K562 (cell line): ENCODE measurements around the gene GRIK3. TPM values are rescaled to one million over a fixed set of nuclear protein-coding genes. Genes with fewer than 3 reads are reported as not detected.

Experiments
- ATAC-seq: fragments of 200-7000 bp; cut with Tn5 transposase; 3 replicates; pipeline ENCODE4 v1.9.1; 2020; ENCODE audit warnings: moderate library complexity
- BruUV-seq: library from RNA; stranded (reverse); fragments of 400-500 nt; replicated peaks from 2 replicates; lab custom pipeline; 2021; lab: Mats Ljungman, UMichigan
- CTCF ChIA-PET: fragments of 300-600 bp; formaldehyde crosslinking; extraction: SDS; loops from one replicate; lab custom pipeline; 2021; ENCODE audit warnings: low intra/inter-chr PET ratio; lab: Yijun Ruan, JAX
- POLR2A ChIA-PET: fragments of 300-600, 350-650 bp; sonication (Branson Sonifier 250); formaldehyde crosslinking; extraction: SDS; loops from one replicate; lab custom pipeline; 2021; ENCODE audit warnings: antibody characterized with exemption, inconsistent platforms; lab: Yijun Ruan, JAX
- DNase-seq, 4 experiments: peaks; one replicate each; pipeline versions ENCODE4 v3.0.0 to v3.0.0-alpha.2; 2011 to 2018; ENCODE audit warnings: low spot score in 3 of 4, mixed read lengths in 3 of 4; ENCODE audit errors: extremely low read depth in 1 of 4
- FAIRE-seq: peaks from 2 replicates; lab custom pipeline; 2011; peaks lifted over from hg19 to GRCh38; lab: Jason Lieb, UNC
- H2AFZ ChIP-seq: 2 replicates; pipeline ENCODE4 v1.6.0; 2011; ENCODE audit warnings: low read depth, low read length, control low read depth, inconsistent platforms
- H3K27ac ChIP-seq: fragments of 200-600 bp; 3 replicates; pipeline ENCODE4 v1.8.0; 2011; ENCODE audit warnings: low read depth, mild to moderate bottlenecking, control low read depth, inconsistent platforms, low read length, moderate library complexity, mixed read lengths; ENCODE audit errors: extremely low read depth
- H3K27me3 ChIP-seq, 2 experiments: fragments of 300-600 bp in 1 of 2; 2 replicates in 1 of 2; 3 replicates in 1 of 2; pipeline versions ENCODE4 v1.6.0 to v1.8.0; 2011; ENCODE audit warnings: inconsistent platforms in 2 of 2, low read length in 2 of 2, mild to moderate bottlenecking in 1 of 2, mixed read lengths in 1 of 2, moderate library complexity in 1 of 2; ENCODE audit not compliant: control insufficient read depth in 2 of 2, insufficient read depth in 2 of 2
- H3K36me3 ChIP-seq: fragments of 300-600 bp; 3 replicates; pipeline ENCODE4 v1.8.0; 2011; ENCODE audit warnings: mild to moderate bottlenecking, low read length, inconsistent platforms; ENCODE audit not compliant: control insufficient read depth, insufficient read depth
- H3K4me1 ChIP-seq, 2 experiments: fragments of 200-600 bp in 1 of 2; replicated peaks in 1 of 2; 2 replicates in 1 of 2; 3 replicates in 1 of 2; pipeline versions ENCODE4 v1.5.1 to v1.8.0; 2011; ENCODE audit warnings: inconsistent platforms in 2 of 2, low read length in 2 of 2, mild to moderate bottlenecking in 1 of 2, mixed read lengths in 1 of 2, moderate library complexity in 1 of 2; ENCODE audit not compliant: control insufficient read depth in 2 of 2, insufficient read depth in 2 of 2
- H3K4me2 ChIP-seq: 2 replicates; pipeline ENCODE4 v1.6.1; 2011; ENCODE audit warnings: low read length, control low read depth, inconsistent platforms, mixed read lengths; ENCODE audit not compliant: insufficient read depth
- H3K4me3 ChIP-seq: fragments of 200-600 bp; sonication (generic), shearing (Covaris generic); 2 replicates; pipeline ENCODE4 v1.5.1; 2016; ENCODE audit warnings: control low read depth, inconsistent platforms
- H3K79me2 ChIP-seq: fragments of 200-600 bp; 3 replicates; pipeline ENCODE4 v1.8.0; 2011; ENCODE audit warnings: low read length, inconsistent platforms; ENCODE audit not compliant: control insufficient read depth, insufficient read depth
- H3K9ac ChIP-seq, 2 experiments: 2 replicates each; pipeline versions ENCODE4 v1.6.0 to v1.6.1; 2011; ENCODE audit warnings: low read depth in 2 of 2, low read length in 2 of 2, control low read depth in 1 of 2, inconsistent platforms in 1 of 2, mild to moderate bottlenecking in 1 of 2, mixed read lengths in 1 of 2; ENCODE audit not compliant: insufficient read depth in 1 of 2
- H3K9me1 ChIP-seq: one replicate; pipeline ENCODE4 v1.6.0; 2011; ENCODE audit warnings: inconsistent platforms, mild to moderate bottlenecking, low read length, moderate library complexity; ENCODE audit not compliant: control insufficient read depth, insufficient read depth
- H3K9me3 ChIP-seq: replicated peaks from 2 replicates; pipeline ENCODE4 v1.5.1; 2011; ENCODE audit warnings: low read depth, low read length, inconsistent platforms; ENCODE audit not compliant: control insufficient read depth, insufficient read depth
- H4K20me1 ChIP-seq: replicated peaks from 2 replicates; pipeline ENCODE4 v1.6.1; 2011; ENCODE audit warnings: low read length, inconsistent platforms, mixed read lengths; ENCODE audit not compliant: control insufficient read depth, insufficient read depth
- BHLHE40 ChIP-seq: IDR thresholded peaks from 2 replicates; pipeline ENCODE4 v1.6.1; 2011; ENCODE audit warnings: low read length, improper control_type of control experiment
- MIER1 ChIP-seq: fragments of 450-650 bp; IDR thresholded peaks from 2 replicates; pipeline ENCODE4 v1.6.1; 2016; ENCODE audit warnings: antibody characterized with exemption, mild to moderate bottlenecking, low read depth
- MTA3 ChIP-seq: fragments of 450-650 bp; formaldehyde crosslinking; IDR thresholded peaks from 2 replicates; pipeline ENCODE4 v1.6.1; 2017; ENCODE audit warnings: mild to moderate bottlenecking, borderline replicate concordance
- NCOA2 ChIP-seq, 2 experiments: fragments of 450-650 bp; IDR thresholded peaks; 2 replicates each; pipeline ENCODE4 v1.6.1; 2018; ENCODE audit warnings: mild to moderate bottlenecking in 2 of 2, moderate library complexity in 1 of 2; ENCODE audit not compliant: partially characterized antibody in 2 of 2
- NFIX ChIP-seq: fragments of 250-450 bp; sonication (Bioruptor Pico); IDR thresholded peaks from 2 replicates; pipeline ENCODE4 v1.4.0; 2020; ENCODE audit warnings: low read depth, mild to moderate bottlenecking, moderate library complexity
- ZBTB40 ChIP-seq, 2 experiments: fragments of 450-650 bp in 1 of 2; sonication (generic) in 1 of 2; formaldehyde crosslinking in 1 of 2; IDR thresholded peaks; 2 replicates each; pipeline versions ENCODE4 v1.7.1 to v1.9.0; 2016 to 2022; ENCODE audit warnings: inconsistent platforms in 1 of 2, mild to moderate bottlenecking in 1 of 2, missing genetic modification reagents in 1 of 2
- ZNF766 ChIP-seq: fragments of 200-800 bp; sonication (Bioruptor generic); conservative IDR thresholded peaks from 2 replicates; pipeline ENCODE4 v1.6.1; 2016; ENCODE audit warnings: missing genetic modification characterization, missing compliant biosample characterization
- WGBS: fragments of 100-300 bp; shearing (Covaris generic); methylation state at CpG from one replicate; pipeline ENCODE4 v1.1.6; 2016; ENCODE audit warnings: low coverage, mixed read lengths; ENCODE audit not compliant: insufficient coverage; ENCODE audit errors: missing lambda C conversion rate; 5-methylcytosine and 5-hydroxymethylcytosine counted together
- in situ Hi-C: fragments of 300-500 bp; cut with MboI; formaldehyde crosslinking; loops from 4 replicates; pipeline ENCODE4 v1.15.0; 2018; ENCODE audit warnings: inconsistent platforms, mixed read lengths
- intact Hi-C: fragments of 100-400 bp; cut with micrococcal nuclease; formaldehyde crosslinking; loops from 2 replicates; pipeline ENCODE4 v1.14.2; 2022
- polyA plus RNA-seq, 8 experiments: library from polyadenylated mRNA; depleted of rRNA in 4 of 8; stranded (reverse) in 5 of 8; unstranded in 3 of 8; fragments of >200 nt; fragmentation: Nextera tagmentation in 2 of 8; fragmentation: Illumina TruSeq in 1 of 8; extraction: Ambion mirVana in 2 of 8; extraction: Trizol in 1 of 8; gene quantifications; 2 replicates each; pipeline versions ENCODE4 v1.2.1 to v1.2.3, GENCODE V29; 2011 to 2014; ENCODE audit warnings: inconsistent platforms in 1 of 8, missing spikeins in 1 of 8
- total RNA-seq, 7 experiments: library from RNA; depleted of rRNA in 6 of 7; stranded (reverse); fragments of >200 nt in 6 of 7; fragmentation: Illumina TruSeq in 2 of 7; extraction: Trizol in 2 of 7; gene quantifications; 2 replicates each; pipeline versions ENCODE4 v1.2.1 to v1.2.3, GENCODE V29; 2011 to 2021; ENCODE audit warnings: low replicate concordance in 1 of 7
- TF ChIP-seq, protein P1 (sequence below): fragments of 450-650 bp; formaldehyde crosslinking; IDR thresholded peaks from 2 replicates; pipeline ENCODE4 v1.4.0; 2022; ENCODE audit warnings: mild to moderate bottlenecking, moderate library complexity

Gene GRIK3
- total and polyA plus RNA-seq, 9 of the 15 experiments (the other 6 are each of a cell fraction or from before 2014, with no cell fraction given), result not detected

DNA sequence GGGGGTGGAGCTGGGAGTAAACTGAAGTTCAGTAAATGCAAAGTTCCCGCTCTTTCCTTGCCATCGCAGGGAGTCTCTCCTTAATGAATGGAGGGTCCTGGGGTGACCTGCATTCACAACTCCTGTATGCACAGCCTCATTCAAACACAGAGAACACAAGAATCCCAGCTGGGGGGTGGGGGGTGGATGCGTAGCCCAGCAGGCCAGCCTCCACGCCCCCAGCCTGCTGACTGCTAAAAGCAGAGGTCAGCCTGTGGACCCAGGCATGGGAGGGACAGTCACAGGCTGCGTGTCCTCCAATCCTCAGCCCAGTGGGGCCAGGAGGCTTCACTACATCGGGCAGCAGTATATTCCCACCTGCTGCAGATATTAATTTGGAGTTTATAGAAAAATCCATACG lies 263.1 kb downstream of the GRIK3 start:
- ChIA-PET POLR2A (no interaction called here), CTCF (no interaction called here)
- no peaks in the 10 kb centered on the region for H3K9me1 ChIP-seq
- H3K79me2 ChIP-seq, result no peaks in the 10 kb centered on the region
- H3K27ac ChIP-seq, result no peak overlapping the region
- no peaks in the 10 kb centered on the region for H3K9me3 ChIP-seq
- no peak for DNase-seq
- in situ Hi-C loops (no loop called here), intact Hi-C loops (no loop called here)
- no peak overlapping the region for H3K9ac ChIP-seq
- 0 out of 2 replicates have a peak, but pooled peaks cover 7% of the 10 kb centered on the region for H4K20me1 ChIP-seq
- WGBS, result under 1% methylated on average over 7 of the region's 7 CpGs
- no peak for ATAC-seq
- H3K4me1 ChIP-seq, result no peaks in the 10 kb centered on the region
- peaks cover 14 to 69% of the 10 kb centered on the region in 2 experiments; a peak in 3 of 5 replicates for H3K27me3 ChIP-seq
- H3K4me3 ChIP-seq, result no peak overlapping the region
- BruUV-seq, result no TSS peak
- no peak overlapping the region for H3K4me2 ChIP-seq
- no peak overlapping the region for H2AFZ ChIP-seq
- FAIRE-seq, result no peak
- H3K36me3 ChIP-seq, result no peaks in the 10 kb centered on the region
- TF ChIP-seq NCOA2 (IDR thresholded peaks at IDR 0.05; ENCODE audit: partially characterized antibody in 2 of 2) (no peak), NFIX (CRISPR knock-in tag) (no peak), MIER1 (no peak), MTA3 (no peak), BHLHE40 (no peak), ZNF766 (CRISPR knock-in tag) (no peak), ZBTB40 (IDR thresholded peaks at IDR 0.05) (no peak), ZBTB40 (CRISPR knock-in tag; IDR thresholded peaks at IDR 0.05) (no peak)
- TF ChIP-seq, protein P1, sequence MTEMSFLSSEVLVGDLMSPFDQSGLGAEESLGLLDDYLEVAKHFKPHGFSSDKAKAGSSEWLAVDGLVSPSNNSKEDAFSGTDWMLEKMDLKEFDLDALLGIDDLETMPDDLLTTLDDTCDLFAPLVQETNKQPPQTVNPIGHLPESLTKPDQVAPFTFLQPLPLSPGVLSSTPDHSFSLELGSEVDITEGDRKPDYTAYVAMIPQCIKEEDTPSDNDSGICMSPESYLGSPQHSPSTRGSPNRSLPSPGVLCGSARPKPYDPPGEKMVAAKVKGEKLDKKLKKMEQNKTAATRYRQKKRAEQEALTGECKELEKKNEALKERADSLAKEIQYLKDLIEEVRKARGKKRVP (CRISPR knock-in tag), result no peak
